Colon (tissue), 2 donors: ENCODE results near the gene ZNF83.
"Not testable (repeated sequence)": the region's sequence is repeated elsewhere in the genome, so short reads cannot be mapped to it uniquely, and the experiment has no call there.

Experiments used
- FAIRE-seq: peaks from 2 replicates; lab custom pipeline; 2012; peaks lifted over from hg19 to GRCh38; lab: Jason Lieb, UNC
- donor health status: control.
- donor health status: control.

The ZNF83 gene

GRCh38 chr19:52639996-52640395, 1.8 kb upstream of the ZNF83 start:
- no peak for FAIRE-seq

- no peak for FAIRE-seq
These were observed 446 bp upstream of the ZNF83 start for GRCh38 chr19:52638601-52639000.

- FAIRE-seq = no peak
These were observed 2.2 kb downstream of the ZNF83 start for GRCh38 chr19:52635786-52636570.

GRCh38 chr19:52627441-52627840, 10.7 kb downstream of the ZNF83 start:
- not testable (repeated sequence) for FAIRE-seq

GRCh38 chr19:52626915-52627314, 11.2 kb downstream of the ZNF83 start:
- FAIRE-seq = no peak

GRCh38 chr19:52622261-52622660, 15.9 kb downstream of the ZNF83 start:
- no peak for FAIRE-seq

- no peak for FAIRE-seq
These were observed 16.8 kb downstream of the ZNF83 start for GRCh38 chr19:52621376-52621775.

GRCh38 chr19:52613299-52613906, 24.8 kb downstream of the ZNF83 start:
- FAIRE-seq = no peak

- FAIRE-seq = no peak
These were observed 34.5 kb downstream of the ZNF83 start for GRCh38 chr19:52603558-52604207.

GRCh38 chr19:52602941-52603340, 35.2 kb downstream of the ZNF83 start:
- FAIRE-seq = no peak

- not testable (repeated sequence) for FAIRE-seq
These were observed 36.2 kb downstream of the ZNF83 start for GRCh38 chr19:52601974-52602366.

- no peak for FAIRE-seq
These were observed 36.9 kb downstream of the ZNF83 start for GRCh38 chr19:52601025-52601973.

- FAIRE-seq = no peak
These were observed 37.5 kb downstream of the ZNF83 start for GRCh38 chr19:52600639-52601024.

- no peak for FAIRE-seq
These were observed 38.9 kb downstream of the ZNF83 start for GRCh38 chr19:52599241-52599640.

GRCh38 chr19:52593441-52593840, 44.7 kb downstream of the ZNF83 start:
- not testable (repeated sequence) for FAIRE-seq

- FAIRE-seq = no peak
These were observed 45.9 kb downstream of the ZNF83 start for GRCh38 chr19:52592301-52592700.

- no peak for FAIRE-seq
These were observed 47.4 kb downstream of the ZNF83 start for GRCh38 chr19:52590728-52591127.

GRCh38 chr19:52585604-52586003, 52.6 kb downstream of the ZNF83 start:
- no peak for FAIRE-seq

- FAIRE-seq = no peak
These were observed 53.3 kb downstream of the ZNF83 start for GRCh38 chr19:52584736-52585440.

GRCh38 chr19:52570000-52570861, 67.9 kb downstream of the ZNF83 start, which contains the start of gene ZNF701:
ZNF701 (plus strand) TSS chr19:52570287; CDS start chr19:52574148, 3,861 bp downstream.
- FAIRE-seq = no peak
